NCI-H2196 treated with DMSO at 0.1 percent for 48 hours (cell line): ENCODE results near the gene DGKI.
"Not testable (repeated sequence)": the region's sequence is repeated elsewhere in the genome, so short reads cannot be mapped to it uniquely, and the experiment has no call there.

Source experiments
- DNase-seq: peaks from one replicate; lab custom pipeline; 2025; ENCODE audit not compliant: unreplicated experiment; lab: John Stamatoyannopoulos, UW

DGKI gene

GRCh38 chr7:137482466-137482865, 364.3 kb downstream of the DGKI start:
- no peak for DNase-seq

DNA sequence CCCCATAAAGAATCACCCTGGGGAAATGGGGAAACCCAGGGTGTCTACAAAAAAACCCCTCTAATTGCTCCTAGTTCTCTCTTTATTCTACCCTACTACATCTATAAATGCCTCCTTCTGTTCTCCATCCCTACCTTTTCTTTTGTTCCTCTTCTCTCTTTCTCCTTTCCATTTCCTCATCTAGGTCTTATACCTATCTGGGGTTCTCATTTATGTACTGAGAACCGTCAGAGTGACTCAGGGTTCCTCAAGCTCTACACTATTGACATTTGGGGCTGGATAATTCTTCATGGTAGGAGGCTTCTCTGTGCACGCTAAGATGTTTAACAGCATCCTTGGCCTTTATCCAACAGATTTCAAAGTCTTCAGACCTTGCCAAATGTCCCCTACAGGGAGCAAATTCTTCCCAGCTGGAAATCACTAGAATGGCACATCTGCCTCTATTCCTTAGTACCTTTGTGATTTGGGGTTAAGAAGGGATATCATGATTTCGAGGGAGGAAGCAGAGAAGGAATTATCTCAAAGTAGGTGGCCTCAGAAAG, 365.9 kb downstream of the DGKI start:
- no peak for DNase-seq

DNA sequence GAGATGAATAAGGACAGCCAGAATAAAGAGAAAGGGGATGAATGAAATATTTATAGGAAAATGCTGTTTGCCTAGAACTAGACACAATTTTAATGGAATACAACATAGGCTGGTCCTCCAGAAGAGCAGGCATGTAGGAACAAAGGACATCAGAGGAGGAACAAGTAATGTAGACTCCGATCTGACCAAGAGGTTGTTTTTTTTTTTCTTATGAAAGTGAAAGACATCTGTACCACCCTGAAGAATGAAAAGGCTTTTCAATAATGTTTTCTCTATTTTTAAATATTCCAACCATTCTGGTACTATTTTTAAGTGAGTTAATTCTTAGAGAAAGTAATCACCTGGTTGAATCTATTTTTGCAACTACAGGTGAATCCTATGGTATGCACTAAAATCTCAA, 366.4 kb downstream of the DGKI start:
- no peak for DNase-seq

DNA sequence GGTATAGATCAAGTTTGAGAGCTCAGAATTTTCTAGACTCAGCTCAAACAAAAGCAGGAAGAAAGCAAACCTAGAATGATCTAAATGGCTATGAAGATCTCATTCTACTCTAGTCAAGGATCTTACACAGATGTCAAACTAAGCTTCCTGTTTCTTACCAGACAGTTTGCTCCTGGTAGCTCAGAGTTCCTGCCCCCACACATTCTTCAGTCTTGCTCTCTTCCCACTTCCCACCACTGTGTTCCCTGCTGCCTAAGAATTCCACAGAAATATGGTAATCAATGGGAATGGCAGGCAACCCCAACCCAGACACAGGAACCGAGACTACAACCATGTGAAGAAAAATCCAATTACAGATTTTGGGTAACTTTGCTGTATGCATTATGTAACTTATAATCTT, 369.8 kb downstream of the DGKI start:
- DNase-seq: no peak

GRCh38 chr7:137475966-137476365, 370.8 kb downstream of the DGKI start:
- DNase-seq: no peak

DNA sequence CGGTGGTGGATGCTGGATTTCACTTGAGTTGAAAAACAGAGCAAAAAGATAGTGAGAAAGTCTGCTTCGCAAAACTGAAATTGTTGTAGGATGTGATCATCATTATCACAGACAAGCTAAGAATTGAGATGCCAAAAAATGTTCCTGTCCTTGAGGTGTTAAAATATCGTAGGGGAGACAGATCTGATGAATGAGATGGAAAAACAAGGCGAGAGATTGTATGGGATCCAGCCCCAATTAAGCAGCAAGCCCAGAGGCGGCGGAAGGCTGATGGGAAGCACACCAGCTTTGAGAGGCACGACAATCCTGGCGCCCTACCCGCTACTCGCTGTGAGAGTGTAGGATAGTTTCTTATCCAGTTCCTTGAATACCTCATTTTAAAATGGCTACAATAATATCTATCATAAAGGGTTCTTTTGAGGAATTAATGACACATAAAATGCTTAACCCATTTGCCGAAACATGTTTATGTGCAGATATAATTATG, 372.2 kb downstream of the DGKI start:
- no peak for DNase-seq

DNA sequence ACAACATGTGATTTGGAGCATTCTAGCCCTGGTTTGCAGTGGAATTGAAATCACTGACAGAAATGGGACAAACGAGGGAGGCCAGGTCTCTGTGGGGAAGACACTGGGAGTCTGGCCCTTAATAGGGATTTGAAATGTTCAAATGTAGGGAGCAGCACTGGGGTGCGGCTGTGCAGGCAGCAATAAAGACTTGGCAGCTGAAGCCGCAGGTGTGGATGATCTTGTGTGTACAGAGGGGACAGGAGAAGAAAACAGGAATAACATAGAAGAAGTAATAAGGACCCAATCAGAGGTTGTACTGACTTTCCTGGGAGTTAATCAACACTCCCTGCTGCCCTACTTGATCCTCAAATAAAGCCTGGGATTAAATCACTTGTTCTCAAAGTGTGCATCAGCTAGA, 375.6 kb downstream of the DGKI start:
- no peak for DNase-seq

DNA sequence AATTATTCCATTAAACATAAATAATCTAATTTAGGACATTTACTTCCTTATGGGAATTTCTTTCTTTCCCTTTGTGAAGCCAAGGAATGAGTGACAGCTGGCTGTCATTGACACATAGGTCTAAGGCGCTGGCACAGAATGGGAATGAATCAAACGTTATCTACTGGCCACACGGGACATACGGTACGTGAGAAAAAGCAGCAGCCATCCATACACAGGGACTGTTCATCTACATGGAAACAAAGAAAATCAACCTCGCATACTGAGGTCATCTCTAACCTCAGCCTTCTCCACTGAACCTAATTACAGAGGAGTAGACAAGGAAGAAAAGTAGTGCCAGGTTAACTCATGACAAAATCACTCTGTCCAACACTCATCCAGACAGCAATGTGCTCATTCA, 376.9 kb downstream of the DGKI start:
- no peak for DNase-seq

- DNase-seq: no peak
These were observed 377.5 kb downstream of the DGKI start for GRCh38 chr7:137469191-137469811.

GRCh38 chr7:137462847-137463246, 383.9 kb downstream of the DGKI start:
- no peak for DNase-seq

DNA sequence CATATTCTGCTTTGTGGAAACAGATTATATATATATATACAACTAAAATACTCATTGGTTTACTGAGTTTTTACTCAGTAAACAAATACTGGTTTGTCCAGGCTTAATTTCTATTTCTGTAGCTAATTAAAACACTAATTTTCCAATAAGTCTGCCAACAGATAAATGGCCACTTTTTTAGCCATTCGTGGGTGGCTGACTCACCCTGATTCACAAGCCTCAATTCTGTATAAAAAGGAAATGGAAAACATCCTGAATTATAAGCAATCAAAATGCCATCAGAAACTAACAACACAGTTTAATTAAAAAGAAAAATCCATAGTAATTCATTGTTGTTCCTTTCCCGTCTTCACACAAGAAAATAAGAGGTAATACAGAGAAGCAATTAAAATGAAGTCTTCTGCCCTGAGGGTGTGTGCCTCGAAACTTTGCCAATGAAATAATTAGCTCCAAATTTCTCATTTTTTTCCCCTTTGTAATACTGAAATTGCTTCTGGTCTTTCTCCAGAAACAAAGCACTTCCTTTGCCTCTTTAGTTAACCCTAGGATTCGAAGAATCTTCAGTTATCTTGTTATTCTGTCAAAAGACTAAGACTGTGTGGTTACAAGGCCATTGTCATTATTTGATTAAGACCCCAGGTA, 384.6 kb downstream of the DGKI start:
- no peak for DNase-seq

DNA sequence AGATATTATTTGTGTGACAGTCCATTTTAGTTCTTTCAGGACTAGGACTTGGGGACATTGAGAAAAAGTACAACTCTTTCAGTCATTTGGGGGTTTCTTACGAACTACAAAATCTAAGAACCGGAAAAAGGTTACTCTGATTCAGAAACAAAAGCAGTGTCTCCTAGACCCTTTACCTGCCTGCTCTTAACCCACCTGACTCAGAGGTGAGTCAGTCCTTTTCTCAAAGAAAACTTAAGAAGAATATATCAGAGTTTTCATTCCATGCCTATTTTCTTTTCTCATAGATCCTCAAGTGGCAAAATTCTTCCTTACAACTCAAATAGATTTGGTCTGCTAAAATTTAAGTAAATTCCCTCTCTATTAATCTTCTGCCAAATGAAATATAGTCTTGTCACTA, 388.4 kb downstream of the DGKI start:
- DNase-seq: no peak

DNA sequence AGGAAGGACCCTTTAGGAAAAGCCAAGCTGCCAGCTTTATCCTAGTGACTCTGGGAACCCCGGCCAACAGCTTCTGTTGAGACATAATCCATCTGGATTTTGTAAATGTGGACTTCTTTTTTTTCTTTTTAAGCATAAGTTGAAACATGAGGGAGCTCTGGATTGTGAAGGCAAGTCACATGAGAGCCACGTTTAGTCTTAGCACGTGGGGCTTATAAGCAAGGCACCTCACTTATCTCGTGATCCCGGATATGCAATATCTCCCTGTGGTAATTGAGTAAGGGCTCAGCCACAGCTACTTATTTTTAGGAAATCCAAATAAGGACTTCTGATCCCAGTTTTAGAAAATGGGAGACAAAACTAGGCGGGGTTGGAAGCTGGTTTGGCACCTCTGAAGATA, 392.0 kb downstream of the DGKI start:
- DNase-seq: no peak

GRCh38 chr7:137454246-137454724, 392.5 kb downstream of the DGKI start:
- peak; percentile 23 for DNase-seq

DNA sequence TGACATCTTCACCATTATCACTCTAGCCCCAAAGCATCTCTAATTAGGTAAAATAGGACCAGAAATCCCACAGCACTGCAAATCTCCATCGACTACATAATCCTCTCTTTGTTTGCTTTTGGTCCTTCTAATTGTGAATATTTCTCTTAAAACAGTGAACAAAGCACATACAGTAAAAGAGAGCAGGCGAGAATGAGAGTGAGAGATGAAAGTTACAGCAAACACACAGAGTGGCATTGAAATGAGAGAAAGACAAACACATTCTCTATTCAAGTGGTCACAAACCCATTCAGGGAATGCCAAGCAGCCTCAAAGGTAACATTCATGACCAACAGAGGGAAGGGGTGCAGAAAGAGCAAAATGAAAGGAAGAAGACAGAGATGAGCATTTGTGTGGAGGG, 393.4 kb downstream of the DGKI start:
- peak; percentile 3 for DNase-seq

GRCh38 chr7:137449016-137449415, 397.8 kb downstream of the DGKI start:
- DNase-seq: no peak

- not testable (repeated sequence) for DNase-seq
These were observed 398.2 kb downstream of the DGKI start for GRCh38 chr7:137448572-137448971.

- DNase-seq: no peak
These were observed 400.7 kb downstream of the DGKI start for GRCh38 chr7:137446025-137446424.

GRCh38 chr7:137445268-137445667, 401.5 kb downstream of the DGKI start:
- DNase-seq: no peak

DNA sequence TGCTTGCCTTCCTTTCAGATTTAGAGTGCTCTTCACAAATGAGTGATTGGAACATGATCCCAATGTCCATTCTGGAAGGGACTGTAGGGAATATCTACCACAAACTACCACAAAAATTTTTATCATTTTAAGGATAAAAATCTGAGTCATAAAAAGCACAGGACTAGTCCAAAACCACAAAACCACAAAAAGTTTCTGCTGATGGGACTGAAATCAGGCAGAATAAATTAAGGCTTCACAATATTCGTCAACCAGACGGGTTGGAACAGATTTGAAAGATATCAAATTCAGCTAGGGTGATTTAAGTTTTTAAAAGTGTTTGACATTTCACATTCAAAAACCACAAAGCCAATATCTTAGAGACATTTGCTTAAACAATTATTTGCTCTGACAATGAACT, 403.2 kb downstream of the DGKI start:
- no peak for DNase-seq

DNA sequence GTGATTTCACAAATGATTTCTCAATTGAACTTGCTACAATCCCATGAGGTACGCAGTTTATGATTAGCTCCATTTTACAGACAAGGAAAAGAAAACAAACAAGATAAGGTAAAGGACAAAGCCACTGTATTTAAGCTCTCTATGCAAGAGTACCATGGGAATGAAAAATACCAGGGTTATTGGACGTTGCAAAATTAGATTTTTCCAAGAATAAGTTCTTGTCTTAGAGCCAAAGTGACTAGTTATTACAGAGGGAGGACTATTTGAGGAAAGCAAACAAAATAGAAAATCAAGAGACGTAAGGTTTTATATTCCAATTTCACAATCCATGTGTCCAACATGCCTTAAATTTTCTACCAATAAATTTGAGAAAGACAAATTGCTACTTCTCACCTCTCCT, 405.3 kb downstream of the DGKI start:
- DNase-seq: no peak
